Measurements from ENCODE around the gene PLCL1. TPM values are rescaled to one million over a fixed set of nuclear protein-coding genes. Genes with fewer than 3 reads are reported as not detected.

PLCL1 gene
- total RNA-seq, 2 donors from 2014 or later, result 25.6 to 26.2 TPM

DNA sequence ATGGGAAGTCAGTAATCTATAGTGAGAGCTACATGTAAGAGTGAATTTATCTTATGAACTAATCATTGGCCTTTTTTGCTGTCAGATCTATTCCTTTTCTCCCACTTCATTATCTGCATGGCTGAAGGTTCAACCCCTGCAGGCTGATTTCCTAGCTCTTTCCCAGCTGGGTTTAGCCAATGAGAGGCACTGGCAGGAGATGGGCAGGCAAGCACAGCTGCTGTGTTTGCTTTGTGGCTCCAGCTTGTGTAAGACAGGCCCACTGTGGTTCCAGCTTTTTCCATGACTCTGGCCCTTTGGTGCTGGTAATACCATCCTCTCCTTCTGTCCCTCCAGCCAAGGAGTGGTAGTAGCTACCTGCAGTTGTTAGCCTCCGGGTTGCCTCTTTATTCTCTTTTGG is 248.8 kb downstream of the PLCL1 start:
- no peaks in the 10 kb centered on the region for H3K9me3 ChIP-seq
- H3K36me3 ChIP-seq, result no peaks in the 10 kb centered on the region
- ATAC-seq (ENCODE audit: insufficient number of reproducible peaks, low FRiP score, low read depth), result no peak
- TF ChIP-seq, protein P1, sequence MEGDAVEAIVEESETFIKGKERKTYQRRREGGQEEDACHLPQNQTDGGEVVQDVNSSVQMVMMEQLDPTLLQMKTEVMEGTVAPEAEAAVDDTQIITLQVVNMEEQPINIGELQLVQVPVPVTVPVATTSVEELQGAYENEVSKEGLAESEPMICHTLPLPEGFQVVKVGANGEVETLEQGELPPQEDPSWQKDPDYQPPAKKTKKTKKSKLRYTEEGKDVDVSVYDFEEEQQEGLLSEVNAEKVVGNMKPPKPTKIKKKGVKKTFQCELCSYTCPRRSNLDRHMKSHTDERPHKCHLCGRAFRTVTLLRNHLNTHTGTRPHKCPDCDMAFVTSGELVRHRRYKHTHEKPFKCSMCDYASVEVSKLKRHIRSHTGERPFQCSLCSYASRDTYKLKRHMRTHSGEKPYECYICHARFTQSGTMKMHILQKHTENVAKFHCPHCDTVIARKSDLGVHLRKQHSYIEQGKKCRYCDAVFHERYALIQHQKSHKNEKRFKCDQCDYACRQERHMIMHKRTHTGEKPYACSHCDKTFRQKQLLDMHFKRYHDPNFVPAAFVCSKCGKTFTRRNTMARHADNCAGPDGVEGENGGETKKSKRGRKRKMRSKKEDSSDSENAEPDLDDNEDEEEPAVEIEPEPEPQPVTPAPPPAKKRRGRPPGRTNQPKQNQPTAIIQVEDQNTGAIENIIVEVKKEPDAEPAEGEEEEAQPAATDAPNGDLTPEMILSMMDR (IDR thresholded peaks at IDR 0.05), result no peak
- peaks cover 3 to 28% of the 10 kb centered on the region in 2 donors for H3K4me1 ChIP-seq (ENCODE audit: control insufficient read depth in 1 of 2, low read depth in 2 of 2)
- H3K4me3 ChIP-seq, result no peak overlapping the region
- no peak overlapping the region for H3K27ac ChIP-seq
- H3K27me3 ChIP-seq (replicated peaks; ENCODE audit: insufficient read depth), result no peaks in the 10 kb centered on the region
- DNase-seq (ENCODE audit: low spot score), result no peak

DNA sequence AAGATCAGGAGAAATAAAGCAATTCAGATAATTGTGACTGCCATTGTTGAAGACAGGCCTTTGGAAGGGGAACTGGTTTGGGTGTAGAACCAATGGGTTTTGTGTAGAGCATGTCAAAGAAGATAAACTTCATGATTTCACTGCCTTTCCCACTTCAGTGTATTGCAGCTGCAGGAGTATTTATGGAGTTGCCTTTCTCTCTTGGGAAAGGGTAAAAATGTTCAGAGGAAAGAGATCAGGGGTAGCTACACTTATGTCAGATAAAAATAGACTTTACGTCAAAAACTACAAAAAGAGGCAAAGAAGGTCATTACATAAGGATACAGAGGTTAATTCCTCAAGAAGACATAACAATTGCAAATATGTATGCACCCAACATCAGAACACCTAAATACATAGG is 249.4 kb downstream of the PLCL1 start:
- TF ChIP-seq, protein P1 (IDR thresholded peaks at IDR 0.05), result no peak
- ATAC-seq (ENCODE audit: insufficient number of reproducible peaks, low FRiP score, low read depth), result no peak

DNA sequence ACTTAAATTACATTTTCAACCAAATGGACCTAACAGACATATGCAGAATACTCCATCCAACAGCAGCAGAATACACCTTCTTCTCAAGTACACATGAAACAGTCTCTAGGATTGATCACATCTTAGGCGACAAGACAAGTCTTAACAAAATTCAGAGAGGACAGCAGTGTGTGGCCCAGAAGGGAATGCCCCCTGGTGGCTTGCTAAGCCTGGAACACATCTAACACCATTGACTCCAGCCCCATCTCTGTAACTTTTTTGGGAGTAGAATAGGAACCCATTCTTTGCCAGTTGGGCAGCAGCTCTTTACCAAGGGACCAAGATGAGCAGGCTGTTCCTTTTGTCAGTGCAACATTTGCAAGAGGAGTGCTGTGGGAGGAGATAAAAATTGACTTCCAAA is 249.9 kb downstream of the PLCL1 start:
- no peak for ATAC-seq (ENCODE audit: insufficient number of reproducible peaks, low FRiP score, low read depth)
- H3K9me3 ChIP-seq, result no peaks in the 10 kb centered on the region

More for the DNA sequence above, 249.4 kb downstream of the PLCL1 start:
- H3K4me1 ChIP-seq (ENCODE audit: control insufficient read depth in 1 of 2, low read depth in 2 of 2), result peaks cover 3 to 28% of the 10 kb centered on the region in 2 donors
- DNase-seq (ENCODE audit: low spot score), result no peak
- no peak overlapping the region for H3K27ac ChIP-seq
- no peaks in the 10 kb centered on the region for H3K27me3 ChIP-seq (replicated peaks; ENCODE audit: insufficient read depth)
- no peaks in the 10 kb centered on the region for H3K36me3 ChIP-seq
- H3K4me3 ChIP-seq, result no peak overlapping the region
- H3K9me3 ChIP-seq, result no peaks in the 10 kb centered on the region

DNA sequence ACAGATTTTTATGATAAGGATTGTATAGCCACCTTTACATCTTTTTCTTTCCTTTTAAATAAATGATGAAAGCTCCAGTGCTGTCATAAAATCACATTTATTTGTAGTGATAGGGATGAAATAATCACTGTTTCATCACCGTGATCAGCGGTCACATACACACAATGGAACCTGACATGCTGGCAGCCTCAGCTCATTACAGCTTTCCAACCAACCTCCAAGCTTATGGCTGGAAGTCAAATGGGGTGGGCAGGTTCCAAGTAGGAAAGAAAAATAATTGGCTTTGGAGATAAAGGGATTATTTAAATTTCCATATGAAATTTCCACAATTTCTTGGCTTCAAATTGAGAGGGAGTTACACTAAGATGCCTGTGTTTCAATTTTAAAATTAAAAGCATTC is 251.3 kb downstream of the PLCL1 start:
- ATAC-seq (ENCODE audit: insufficient number of reproducible peaks, low FRiP score, low read depth) (no peak), DNase-seq (ENCODE audit: low spot score) (no peak)

More for the DNA sequence above, 249.9 kb downstream of the PLCL1 start:
- no peak overlapping the region for H3K27ac ChIP-seq
- H3K4me3 ChIP-seq, result no peak overlapping the region
- TF ChIP-seq, protein P1 (IDR thresholded peaks at IDR 0.05), result peak; percentile 33
- H3K4me1 ChIP-seq (ENCODE audit: control insufficient read depth in 1 of 2, low read depth in 2 of 2), result peaks cover 3 to 28% of the 10 kb centered on the region in 2 donors
- H3K36me3 ChIP-seq, result no peaks in the 10 kb centered on the region
- H3K27me3 ChIP-seq (replicated peaks; ENCODE audit: insufficient read depth), result no peaks in the 10 kb centered on the region
- no peak for DNase-seq (ENCODE audit: low spot score)

DNA sequence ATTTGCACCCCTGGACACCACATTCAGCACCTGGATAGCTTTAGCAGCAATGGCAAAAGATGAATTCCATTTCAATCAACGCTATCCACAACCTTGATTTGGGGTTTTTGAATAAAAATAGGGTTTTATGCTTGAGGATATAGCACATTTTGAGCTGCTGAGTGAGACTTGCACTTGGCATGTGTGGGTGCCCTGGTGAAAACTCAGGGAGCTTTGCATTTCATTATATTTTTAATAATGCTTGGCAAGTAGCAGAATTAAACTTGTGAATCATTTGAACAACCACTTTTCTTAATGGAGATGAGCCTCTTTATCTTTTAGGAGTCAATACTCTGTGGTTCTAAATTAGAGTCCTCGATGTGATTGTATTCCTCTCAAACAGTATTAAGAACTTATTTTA is 252.4 kb downstream of the PLCL1 start:
- TF ChIP-seq, protein P1 (IDR thresholded peaks at IDR 0.05), result no peak
- H3K27me3 ChIP-seq (replicated peaks; ENCODE audit: insufficient read depth), result no peaks in the 10 kb centered on the region
- no peaks in the 10 kb centered on the region for H3K36me3 ChIP-seq
- no peak overlapping the region for H3K4me3 ChIP-seq
- DNase-seq (ENCODE audit: low spot score), result no peak
- no peaks in the 10 kb centered on the region for H3K9me3 ChIP-seq
- no peak for ATAC-seq (ENCODE audit: insufficient number of reproducible peaks, low FRiP score, low read depth)
- H3K4me1 ChIP-seq (ENCODE audit: control insufficient read depth in 1 of 2, low read depth in 2 of 2), result peaks cover 3 to 28% of the 10 kb centered on the region in 2 donors
- no peak overlapping the region for H3K27ac ChIP-seq

More for the DNA sequence above, 251.3 kb downstream of the PLCL1 start:
- no peak overlapping the region for H3K27ac ChIP-seq
- H3K36me3 ChIP-seq, result no peaks in the 10 kb centered on the region
- H3K4me1 ChIP-seq (ENCODE audit: control insufficient read depth in 1 of 2, low read depth in 2 of 2), result peaks cover 3 to 28% of the 10 kb centered on the region in 2 donors
- H3K4me3 ChIP-seq, result no peak overlapping the region
- no peaks in the 10 kb centered on the region for H3K9me3 ChIP-seq
- H3K27me3 ChIP-seq (replicated peaks; ENCODE audit: insufficient read depth), result no peaks in the 10 kb centered on the region
- TF ChIP-seq, protein P1 (IDR thresholded peaks at IDR 0.05), result no peak
